ENCODE measurements around the gene CUL1. TPM values are rescaled to one million over a fixed set of nuclear protein-coding genes. Genes with fewer than 3 reads are reported as not detected.
"Not testable (repeated sequence)": the region's sequence is repeated elsewhere in the genome, so short reads cannot be mapped to it uniquely, and the experiment has no call there.

The CUL1 gene
- polyA plus RNA-seq, 5 donors = 46.2 to 66.8 (median 58.4) TPM

GRCh38 chr7:148695953-148696352 lies 2.8 kb upstream of the CUL1 start:
- DNase-seq = no peak

GRCh38 chr7:148696787-148697186 lies 1.9 kb upstream of the CUL1 start:
- DNase-seq = no peak

- DNase-seq = peak; percentile 39 to 68
Observed at GRCh38 chr7:148697256-148698006, 1.3 kb upstream of the CUL1 start.

- no peak for DNase-seq
Observed at GRCh38 chr7:148698007-148698396, 701 bp upstream of the CUL1 start.

- DNase-seq = peak; percentile 55 to 67
Observed at GRCh38 chr7:148699024-148699781, 500 bp downstream of the CUL1 start.

- peak in 1 of 2 donors; percentile 47 for DNase-seq
Observed at GRCh38 chr7:148699782-148700629, 1.3 kb downstream of the CUL1 start.

GRCh38 chr7:148700661-148701064 lies 2.0 kb downstream of the CUL1 start:
- peak in 1 of 2 donors; percentile 14 for DNase-seq

- DNase-seq = no peak
Observed at GRCh38 chr7:148701414-148701813, 2.7 kb downstream of the CUL1 start.

GRCh38 chr7:148702876-148703670 lies 4.4 kb downstream of the CUL1 start:
- no peak for DNase-seq

GRCh38 chr7:148703671-148703962 lies 4.9 kb downstream of the CUL1 start:
- DNase-seq = not testable (repeated sequence)

GRCh38 chr7:148704189-148704588 lies 5.5 kb downstream of the CUL1 start:
- no peak for DNase-seq

GRCh38 chr7:148704970-148705369 lies 6.3 kb downstream of the CUL1 start:
- DNase-seq = no peak

GRCh38 chr7:148706368-148706767 lies 7.7 kb downstream of the CUL1 start:
- DNase-seq = no peak

- no peak for DNase-seq
Observed at GRCh38 chr7:148708026-148708885, 9.6 kb downstream of the CUL1 start.

GRCh38 chr7:148709014-148709413 lies 10.3 kb downstream of the CUL1 start:
- DNase-seq = no peak

- DNase-seq = not testable (repeated sequence)
Observed at GRCh38 chr7:148710426-148710825, 11.7 kb downstream of the CUL1 start.

GRCh38 chr7:148711191-148712102 lies 12.7 kb downstream of the CUL1 start:
- no peak for DNase-seq

GRCh38 chr7:148712678-148713329 lies 14.1 kb downstream of the CUL1 start:
- DNase-seq = no peak

- DNase-seq = no peak
Observed at GRCh38 chr7:148714498-148714897, 15.8 kb downstream of the CUL1 start.

All from right lung (tissue), 5 donors.